Mucosa of descending colon (tissue), 3 donors: ENCODE results near the gene PGM1. TPM values are rescaled to one million over a fixed set of nuclear protein-coding genes. Genes with fewer than 3 reads are reported as not detected.
A peak's percentile ranks its signal among the peaks of the same experiment; 100 is the strongest.

Experiments
- ATAC-seq: fragments of 200-7000 bp; cut with Tn5 transposase; one replicate; pipeline ENCODE4 v1.9.1; 2020; ENCODE audit warnings: mild to moderate bottlenecking, moderate library complexity
- DNase-seq, 3 donors: peaks; one replicate each; pipeline ENCODE4 v3.0.0-alpha.2; 2020
- H3K36me3 ChIP-seq: fragments of 200-600 bp; one replicate; pipeline ENCODE4 v1.8.0; 2021; ENCODE audit warnings: low read depth, mild to moderate bottlenecking
- H3K4me1 ChIP-seq: fragments of 200-600 bp; one replicate; pipeline ENCODE4 v1.8.0; 2021; ENCODE audit warnings: low read depth, mild to moderate bottlenecking
- H3K4me3 ChIP-seq: fragments of 200-600 bp; one replicate; pipeline ENCODE4 v1.8.0; 2021; ENCODE audit warnings: mild to moderate bottlenecking
- H3K9me3 ChIP-seq: fragments of 200-600 bp; one replicate; pipeline ENCODE4 v1.8.0; 2021; ENCODE audit warnings: mild to moderate bottlenecking
- intact Hi-C, 2 donors: fragments of 100-400 bp; cut with DNase I in 1 of 2; cut with micrococcal nuclease in 1 of 2; formaldehyde crosslinking; loops; one replicate each; pipeline versions ENCODE4 v1.11.0 to v1.11.1; 2022; cut with DNase I, micrococcal nuclease
- total RNA-seq, 3 donors: library from RNA; stranded (reverse); fragmentation: NEBNext Ultra II Directional in 2 of 3; extraction: Animal tissue kit (Norgen Biotek cat#: 25700) in 2 of 3; gene quantifications; one replicate each; pipeline versions ENCODE4 v1.2.1 to v1.2.4, GENCODE V29; 2021 to 2023
- TF ChIP-seq, protein P1 (sequence below): fragments of 200-600 bp; IDR thresholded peaks from one replicate; pipeline ENCODE4 v1.8.0; 2022; ENCODE audit warnings: antibody characterized with exemption, mild to moderate bottlenecking
- donor health status: DM: no; HTN: no; CAD: no; lungs with moderate emphysema.
- donor health status: DM: no; HTN: no; CAD: no.
- donor health status: DM: no; HTN: yes; CAD: no.

Gene PGM1
- total RNA-seq, 3 donors from 2014 or later: 81.0 to 116 (median 87.3) TPM

DNA sequence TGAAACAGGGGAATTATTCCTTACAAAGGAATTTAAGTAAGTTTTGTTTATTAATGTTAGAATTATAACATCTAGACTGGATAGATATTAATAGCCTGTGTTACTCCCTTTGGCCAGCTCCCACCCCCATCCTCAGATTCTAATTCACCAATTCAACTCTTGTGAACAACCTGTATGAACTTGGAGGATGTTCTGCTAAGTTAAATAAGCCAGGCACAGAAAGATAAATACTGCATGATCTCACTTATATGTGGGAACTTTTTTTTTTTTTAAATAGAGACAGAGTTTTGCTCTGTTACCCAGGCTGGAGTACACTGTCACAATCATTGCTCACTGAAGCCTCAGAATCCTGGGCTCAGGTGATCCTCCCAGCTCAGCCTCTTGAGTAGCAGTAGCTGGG, 37.7 kb upstream of the PGM1 start:
- intact Hi-C loops: no loop called here
- no peak for ATAC-seq
- TF ChIP-seq, protein P1, sequence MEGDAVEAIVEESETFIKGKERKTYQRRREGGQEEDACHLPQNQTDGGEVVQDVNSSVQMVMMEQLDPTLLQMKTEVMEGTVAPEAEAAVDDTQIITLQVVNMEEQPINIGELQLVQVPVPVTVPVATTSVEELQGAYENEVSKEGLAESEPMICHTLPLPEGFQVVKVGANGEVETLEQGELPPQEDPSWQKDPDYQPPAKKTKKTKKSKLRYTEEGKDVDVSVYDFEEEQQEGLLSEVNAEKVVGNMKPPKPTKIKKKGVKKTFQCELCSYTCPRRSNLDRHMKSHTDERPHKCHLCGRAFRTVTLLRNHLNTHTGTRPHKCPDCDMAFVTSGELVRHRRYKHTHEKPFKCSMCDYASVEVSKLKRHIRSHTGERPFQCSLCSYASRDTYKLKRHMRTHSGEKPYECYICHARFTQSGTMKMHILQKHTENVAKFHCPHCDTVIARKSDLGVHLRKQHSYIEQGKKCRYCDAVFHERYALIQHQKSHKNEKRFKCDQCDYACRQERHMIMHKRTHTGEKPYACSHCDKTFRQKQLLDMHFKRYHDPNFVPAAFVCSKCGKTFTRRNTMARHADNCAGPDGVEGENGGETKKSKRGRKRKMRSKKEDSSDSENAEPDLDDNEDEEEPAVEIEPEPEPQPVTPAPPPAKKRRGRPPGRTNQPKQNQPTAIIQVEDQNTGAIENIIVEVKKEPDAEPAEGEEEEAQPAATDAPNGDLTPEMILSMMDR: no peak

GRCh38 chr1:63557365-63557987, 35.7 kb upstream of the PGM1 start:
- no peaks in the 10 kb centered on the region for H3K4me1 ChIP-seq
- no peak overlapping the region for H3K4me3 ChIP-seq
- TF ChIP-seq, protein P1: no peak
- intact Hi-C loops: no loop called here
- H3K36me3 ChIP-seq: no peaks in the 10 kb centered on the region
- no peak for ATAC-seq
- DNase-seq: peak in 1 of 3 donors; percentile 69
- H3K9me3 ChIP-seq: no peaks in the 10 kb centered on the region

More for the DNA sequence above, 37.7 kb upstream of the PGM1 start:
- Histone ChIP-seq H3K4me3 (no peak overlapping the region), H3K36me3 (no peaks in the 10 kb centered on the region), H3K4me1 (no peaks in the 10 kb centered on the region), H3K9me3 (no peaks in the 10 kb centered on the region)
- DNase-seq: no peak

GRCh38 chr1:63559357-63559756, 33.9 kb upstream of the PGM1 start:
- intact Hi-C loops: no loop called here
- Histone ChIP-seq H3K4me1 (no peaks in the 10 kb centered on the region), H3K9me3 (no peaks in the 10 kb centered on the region), H3K4me3 (no peak overlapping the region), H3K36me3 (no peaks in the 10 kb centered on the region)
- TF ChIP-seq, protein P1: no peak
- no peak for ATAC-seq
- no peak for DNase-seq

GRCh38 chr1:63563745-63564144, 29.5 kb upstream of the PGM1 start:
- Histone ChIP-seq H3K9me3 (no peaks in the 10 kb centered on the region), H3K36me3 (no peaks in the 10 kb centered on the region), H3K4me3 (no peak overlapping the region), H3K4me1 (no peaks in the 10 kb centered on the region)
- ATAC-seq (no peak), DNase-seq (no peak)
- TF ChIP-seq, protein P1: no peak
- intact Hi-C loops: no loop called here

DNA sequence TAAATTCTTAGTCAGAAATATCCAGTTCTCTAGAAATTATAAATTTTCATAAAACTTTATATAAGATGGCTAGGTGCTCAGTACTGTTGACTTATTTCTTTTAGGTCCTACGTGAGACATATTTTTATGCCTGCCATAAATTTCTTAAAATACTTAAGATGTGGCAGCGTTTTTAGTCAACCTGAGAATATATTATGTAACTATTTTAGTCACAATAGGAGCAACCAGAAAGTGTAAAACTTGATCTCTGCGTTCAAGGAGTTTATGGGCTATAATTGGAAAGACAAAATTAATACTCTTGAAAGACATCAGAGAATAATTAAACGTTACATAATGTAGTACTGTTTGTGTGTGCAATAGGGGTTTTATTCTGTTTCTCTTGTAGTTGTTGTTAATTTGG, 24.1 kb upstream of the PGM1 start:
- TF ChIP-seq, protein P1: no peak
- ATAC-seq (no peak), DNase-seq (no peak)
- Histone ChIP-seq H3K36me3 (no peaks in the 10 kb centered on the region), H3K4me3 (no peak overlapping the region), H3K4me1 (no peaks in the 10 kb centered on the region), H3K9me3 (no peaks in the 10 kb centered on the region)
- intact Hi-C loops: no loop called here
